IMR-90 (cell line): ENCODE measurements around the gene PRM3. TPM values are rescaled to one million over a fixed set of nuclear protein-coding genes. Genes with fewer than 3 reads are reported as not detected.

Experiments
- ATAC-seq: fragments of 200-7000 bp; cut with Tn5 transposase; 2 replicates; pipeline ENCODE4 v1.9.1; 2020; ENCODE audit warnings: low read depth, mild to moderate bottlenecking, moderate library complexity
- BruUV-seq: library from RNA; stranded (reverse); fragments of 400-500 nt; replicated peaks from 2 replicates; lab custom pipeline; 2021; lab: Mats Ljungman, UMichigan
- CTCF ChIA-PET: fragments of 300-600 bp; formaldehyde crosslinking; extraction: SDS; loops from one replicate; lab custom pipeline; 2021; ENCODE audit warnings: antibody characterized with exemption; lab: Yijun Ruan, JAX
- POLR2A ChIA-PET: fragments of 300-600 bp; sonication (Branson Sonifier 250); formaldehyde crosslinking; loops from one replicate; lab custom pipeline; 2022; ENCODE audit warnings: antibody characterized with exemption; ENCODE audit not compliant: unreplicated experiment; lab: Charles Lee
- DNase-seq: peaks from one replicate; pipeline ENCODE4 v3.0.0; 2013
- H2AFZ ChIP-seq: replicated peaks from 2 replicates; pipeline ENCODE3; 2013; ENCODE audit warnings: low read length, mild to moderate bottlenecking; ENCODE audit not compliant: poor library complexity
- H2AK5ac ChIP-seq: 2 replicates; pipeline ENCODE4 v1.6.1; 2013; ENCODE audit warnings: low read depth, low read length, inconsistent platforms
- H2AK9ac ChIP-seq: replicated peaks from 2 replicates; pipeline ENCODE3; 2013; ENCODE audit warnings: mild to moderate bottlenecking, low read depth, low read length, moderate library complexity; ENCODE audit not compliant: poor library complexity
- H2BK120ac ChIP-seq: 2 replicates; pipeline ENCODE4 v1.6.1; 2013; ENCODE audit warnings: low read depth, low read length, inconsistent platforms
- H2BK15ac ChIP-seq: 3 replicates; pipeline ENCODE4 v1.6.1; 2013; ENCODE audit warnings: low read depth, low read length, inconsistent platforms
- H2BK20ac ChIP-seq: 2 replicates; pipeline ENCODE4 v1.6.1; 2013; ENCODE audit warnings: low read depth, mild to moderate bottlenecking, inconsistent platforms, low read length, moderate library complexity
- H2BK5ac ChIP-seq: 2 replicates; pipeline ENCODE4 v1.6.1; 2013; ENCODE audit warnings: mild to moderate bottlenecking, low read depth, low read length, inconsistent platforms; ENCODE audit not compliant: poor library complexity, severe bottlenecking
- H3K14ac ChIP-seq: replicated peaks from 2 replicates; pipeline ENCODE4 v1.6.1; 2013; ENCODE audit warnings: low read depth, low read length, inconsistent platforms
- H3K18ac ChIP-seq: 2 replicates; pipeline ENCODE4 v1.6.1; 2013; ENCODE audit warnings: low read depth, low read length, control low read depth
- H3K23ac ChIP-seq: 2 replicates; pipeline ENCODE4 v1.6.1; 2013; ENCODE audit warnings: low read depth, low read length, inconsistent platforms
- H3K27ac ChIP-seq: 2 replicates; pipeline ENCODE4 v1.5.1; 2013; ENCODE audit warnings: mild to moderate bottlenecking, control low read depth, low read length; ENCODE audit not compliant: insufficient read depth
- H3K27me3 ChIP-seq: 2 replicates; pipeline ENCODE4 v1.6.1; 2013; ENCODE audit warnings: low read length; ENCODE audit not compliant: control insufficient read depth, insufficient read depth
- H3K36me3 ChIP-seq: 2 replicates; pipeline ENCODE4 v1.6.1; 2013; ENCODE audit warnings: low read length, mixed read lengths; ENCODE audit not compliant: control insufficient read depth, insufficient read depth
- H3K4ac ChIP-seq: 2 replicates; pipeline ENCODE4 v1.6.1; 2013; ENCODE audit warnings: low read depth, low read length, inconsistent platforms
- H3K4me1 ChIP-seq: 2 replicates; pipeline ENCODE4 v1.6.1; 2013; ENCODE audit warnings: low read length, mixed read lengths; ENCODE audit not compliant: control insufficient read depth, insufficient read depth
- H3K4me2 ChIP-seq: 2 replicates; pipeline ENCODE4 v1.6.1; 2013; ENCODE audit warnings: low read depth, mild to moderate bottlenecking, control low read depth, low read length, moderate library complexity
- H3K4me3 ChIP-seq: 2 replicates; pipeline ENCODE4 v1.5.1; 2013; ENCODE audit warnings: low read depth, mild to moderate bottlenecking, control low read depth, low read length, moderate library complexity; ENCODE audit not compliant: insufficient read depth
- H3K56ac ChIP-seq: 2 replicates; pipeline ENCODE4 v1.6.1; 2013; ENCODE audit warnings: low read length, inconsistent platforms; ENCODE audit not compliant: insufficient read depth; ENCODE audit errors: extremely low read depth
- H3K79me1 ChIP-seq, 2 experiments: 2 replicates each; pipeline ENCODE4 v1.6.1; 2013; ENCODE audit warnings: low read length in 2 of 2, inconsistent platforms in 1 of 2, low read depth in 1 of 2
- H3K9ac ChIP-seq: 2 replicates; pipeline ENCODE4 v1.6.1; 2013; ENCODE audit warnings: low read depth, low read length, control low read depth
- H3K9me1 ChIP-seq: 2 replicates; pipeline ENCODE4 v1.6.1; 2013; ENCODE audit warnings: low read length, inconsistent platforms; ENCODE audit not compliant: insufficient read depth
- H3K9me3 ChIP-seq: 2 replicates; pipeline ENCODE4 v1.6.1; 2013; ENCODE audit warnings: low read length; ENCODE audit not compliant: control insufficient read depth, insufficient read depth
- H4K20me1 ChIP-seq: 2 replicates; pipeline ENCODE4 v1.6.1; 2013; ENCODE audit warnings: low read length, inconsistent platforms; ENCODE audit not compliant: insufficient read depth
- H4K5ac ChIP-seq: 2 replicates; pipeline ENCODE4 v1.6.1; 2013; ENCODE audit warnings: mild to moderate bottlenecking, low read depth, low read length, control low read depth
- H4K8ac ChIP-seq, 2 experiments: 2 replicates each; pipeline ENCODE4 v1.6.1; 2013; ENCODE audit warnings: low read depth in 2 of 2, low read length in 2 of 2, control low read depth in 1 of 2, inconsistent platforms in 1 of 2
- H4K91ac ChIP-seq: 2 replicates; pipeline ENCODE4 v1.6.1; 2013; ENCODE audit warnings: low read depth, low read length, inconsistent platforms; ENCODE audit not compliant: insufficient read depth
- FOS ChIP-seq: fragments of 150-350 bp; IDR thresholded peaks from 2 replicates; pipeline ENCODE4 v1.6.1; 2016; ENCODE audit warnings: low read depth, low read length
- MAFK ChIP-seq: IDR thresholded peaks from 2 replicates; pipeline ENCODE4 v1.6.1; 2012; ENCODE audit warnings: low read depth, low read length, improper control_type of control experiment
- WGBS, 2 experiments: methylation state at CpG; one replicate each; pipeline versions ENCODE4 v1.1.5 to v1.1.7; 2013; ENCODE audit warnings: missing lambda C conversion rate in 2 of 2; ENCODE audit not compliant: insufficient read length in 1 of 2; ENCODE audit errors: extremely low coverage in 2 of 2; 5-methylcytosine and 5-hydroxymethylcytosine counted together
- dilution Hi-C: fragments of 300-500 bp; cut with HindIII; formaldehyde crosslinking; loops from one replicate; pipeline ENCODE4 v1.14.3; 2018; ENCODE audit warnings: low sequenced_read_pairs; ENCODE audit not compliant: unreplicated experiment
- in situ Hi-C: fragments of 300-500 bp; cut with MboI; formaldehyde crosslinking; loops from 3 replicates; pipeline ENCODE4 v1.14.3; 2019; ENCODE audit warnings: low sequenced_read_pairs, inconsistent platforms, mixed read lengths
- intact Hi-C: fragments of 100-400 bp; cut with micrococcal nuclease; formaldehyde crosslinking; loops from 2 replicates; pipeline ENCODE4 v1.10.0; 2022
- polyA plus RNA-seq, 3 experiments: library from polyadenylated mRNA; depleted of rRNA; stranded (reverse); fragments of >200 nt; gene quantifications; 2 replicates each; pipeline ENCODE4 v1.2.3, GENCODE V29; 2012; ENCODE audit warnings: low replicate concordance in 1 of 3
- total RNA-seq: library from RNA; depleted of rRNA; stranded (reverse); fragments of >200 nt; gene quantifications from 2 replicates; pipeline ENCODE4 v1.2.3, GENCODE V29; 2012

PRM3 gene
- total and polyA plus RNA-seq, 2 of the 4 experiments (the other 2 are of a cell fraction): not detected

DNA sequence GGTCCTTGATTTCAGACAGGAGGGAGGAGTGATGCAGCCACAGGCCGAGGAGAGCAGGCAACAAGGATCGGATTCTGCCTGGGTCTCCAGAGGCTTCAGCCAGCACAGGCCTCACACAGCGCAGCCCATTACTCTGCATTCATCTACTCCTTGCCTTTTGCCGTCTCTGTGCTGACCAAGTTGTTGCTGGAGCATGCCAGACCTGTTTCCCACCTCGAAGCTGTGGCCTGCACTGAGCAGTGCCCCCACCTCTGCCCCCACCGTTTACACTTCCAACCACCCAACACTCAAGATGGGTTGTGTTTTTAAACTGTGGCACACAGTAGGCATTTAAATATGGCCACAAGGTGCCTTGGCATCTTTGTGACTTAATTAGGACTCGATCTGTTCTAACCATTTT is 1.5 kb upstream of the PRM3 start:
- intact Hi-C loops (no loop called here), in situ Hi-C loops (no loop called here), dilution Hi-C loops (no loop called here)
- Histone ChIP-seq H3K9me1 (no peaks in the 10 kb centered on the region), H3K27ac (no peak overlapping the region), H3K36me3 (no peaks in the 10 kb centered on the region), H4K8ac (no peak overlapping the region), H2BK5ac (no peak overlapping the region), H3K9ac (no peak overlapping the region), H4K5ac (no peak overlapping the region), H2BK20ac (no peak overlapping the region), H3K4me3 (no peak overlapping the region), H3K79me1 (no peaks in the 10 kb centered on the region), H2AK5ac (0 out of 2 replicates have a peak overlapping the region, but pooled peaks have one; percentile 4), H3K18ac (no peak overlapping the region), H2BK15ac (no peak overlapping the region), H3K27me3 (peaks cover 11% of the 10 kb centered on the region), H3K4me2 (no peak overlapping the region), H3K4ac (no peak overlapping the region), H4K20me1 (no peaks in the 10 kb centered on the region), H2BK120ac (no peak overlapping the region), H2AK9ac (no peak overlapping the region), H3K9me3 (peaks cover 7% of the 10 kb centered on the region), H3K4me1 (peaks cover 7% of the 10 kb centered on the region; the same call in 1 of the 2 replicates), H3K14ac (no peak overlapping the region), H4K91ac (no peak overlapping the region), H2AFZ (no peak overlapping the region), H3K56ac (no peak overlapping the region), H3K23ac (no peak overlapping the region)
- 88% methylated on average over 1 of the region's 7 CpGs; no CpG with 5 or more reads in 1 of the 2 experiments for WGBS, 2 experiments
- no TSS peak for BruUV-seq
- ChIA-PET CTCF (no interaction called here), POLR2A (interaction anchor here (1.8 kb wide), 1 partner anchor 19 kb away, joined by 18 read pairs; the partner anchor contains the start of gene SOCS1)
- DNase-seq (no peak), ATAC-seq (no peak)
- TF ChIP-seq MAFK (no peak), FOS (no peak)
